ENCODE data around the gene CBR3.

Gene CBR3

GRCh38 chr21:36195613-36196012 is 60.7 kb downstream of the CBR3 start:
- no peak overlapping the region for H3K4me3 ChIP-seq (ENCODE audit: low read depth, low read length)
- no peak for TF ChIP-seq CTCF (IDR thresholded peaks at IDR 0.05; ENCODE audit: borderline replicate concordance, insufficient read depth, low read depth, low read length)

All from GM12875 (cell line).